Epithelial cell of proximal tubule (primary cell): ENCODE measurements around the gene PKD1L1. TPM values are rescaled to one million over a fixed set of nuclear protein-coding genes. Genes with fewer than 3 reads are reported as not detected.

Experiments
- DNase-seq: peaks from one replicate; pipeline ENCODE4 v3.0.0-alpha.2; 2011; ENCODE audit warnings: low read depth
- H3K4me3 ChIP-seq: 2 replicates; pipeline ENCODE4 v1.5.1; 2011; ENCODE audit warnings: low read depth, mild to moderate bottlenecking, low read length
- CTCF ChIP-seq: conservative IDR thresholded peaks from 2 replicates; pipeline ENCODE4 v1.5.1; 2012; ENCODE audit warnings: low read depth, mild to moderate bottlenecking, low read length
- total RNA-seq: library from RNA; depleted of rRNA; stranded (reverse); fragments of >200 nt; gene quantifications from 2 replicates; pipeline ENCODE4 v1.2.3, GENCODE V29; 2015

The PKD1L1 gene
- total RNA-seq, 1 donor from 2014 or later: not detected

GRCh38 chr7:47897831-47898230 is 50.4 kb downstream of the PKD1L1 start:
- H3K4me3 ChIP-seq: no peak overlapping the region
- TF ChIP-seq CTCF: no peak
- no peak for DNase-seq

GRCh38 chr7:47896809-47897423 is 51.4 kb downstream of the PKD1L1 start:
- no peak overlapping the region for H3K4me3 ChIP-seq
- DNase-seq: no peak
- TF ChIP-seq CTCF: no peak

GRCh38 chr7:47895026-47895425 is 53.2 kb downstream of the PKD1L1 start:
- no peak overlapping the region for H3K4me3 ChIP-seq
- DNase-seq: no peak
- TF ChIP-seq CTCF: no peak

GRCh38 chr7:47893721-47894365 is 54.4 kb downstream of the PKD1L1 start:
- H3K4me3 ChIP-seq: no peak overlapping the region
- TF ChIP-seq CTCF: no peak
- DNase-seq: no peak

- no peak overlapping the region for H3K4me3 ChIP-seq
- TF ChIP-seq CTCF: peak; percentile 45
- DNase-seq: no peak
These were observed 55.0 kb downstream of the PKD1L1 start for GRCh38 chr7:47893238-47893637.

GRCh38 chr7:47890606-47891005 is 57.7 kb downstream of the PKD1L1 start:
- H3K4me3 ChIP-seq: no peak overlapping the region
- no peak for TF ChIP-seq CTCF
- DNase-seq: no peak

- no peak overlapping the region for H3K4me3 ChIP-seq
- no peak for TF ChIP-seq CTCF
- no peak for DNase-seq
These were observed 58.1 kb downstream of the PKD1L1 start for GRCh38 chr7:47890125-47890524.
